GM12878 (cell line): ENCODE measurements around the gene NHLRC3. TPM values are rescaled to one million over a fixed set of nuclear protein-coding genes. Genes with fewer than 3 reads are reported as not detected.

Source experiments
- BACH1 ChIP-seq: fragments of 450-650 bp; IDR thresholded peaks from 2 replicates; pipeline ENCODE4 v1.6.1; 2017; ENCODE audit warnings: mild to moderate bottlenecking, borderline replicate concordance
- EP300 ChIP-seq, 2 experiments: fragments of 150-350 bp in 1 of 2; IDR thresholded peaks; 2 replicates each; pipeline ENCODE4 v1.6.1; 2011 to 2012; ENCODE audit warnings: low read depth in 2 of 2, low read length in 2 of 2, borderline replicate concordance in 1 of 2, improper control_type of control experiment in 1 of 2, inconsistent platforms in 1 of 2; ENCODE audit not compliant: control insufficient read depth in 1 of 2
- LARP7 ChIP-seq: fragments of 450-650 bp; IDR thresholded peaks from 2 replicates; pipeline ENCODE4 v1.6.1; 2017; ENCODE audit warnings: mild to moderate bottlenecking
- MTA3 ChIP-seq: IDR thresholded peaks from 2 replicates; pipeline ENCODE4 v1.6.1; 2012; ENCODE audit warnings: low read length, inconsistent platforms, borderline replicate concordance
- MYB ChIP-seq: fragments of 150-350 bp; IDR thresholded peaks from 2 replicates; pipeline ENCODE4 v1.6.1; 2014; ENCODE audit warnings: mild to moderate bottlenecking, low read depth, low read length, borderline replicate concordance
- NFXL1 ChIP-seq: fragments of 450-650 bp; IDR thresholded peaks from 2 replicates; pipeline ENCODE4 v1.6.1; 2017; ENCODE audit warnings: antibody characterized with exemption, mild to moderate bottlenecking, borderline replicate concordance
- RAD51 ChIP-seq: fragments of 450-650 bp; IDR thresholded peaks from 2 replicates; pipeline ENCODE4 v1.6.1; 2016; ENCODE audit warnings: moderate library complexity, mild to moderate bottlenecking, inconsistent platforms
- SIN3A ChIP-seq: IDR thresholded peaks from 2 replicates; pipeline ENCODE4 v1.6.1; 2012; ENCODE audit warnings: low read depth, low read length, improper control_type of control experiment
- TCF12 ChIP-seq: IDR thresholded peaks from 2 replicates; pipeline ENCODE4 v1.6.1; 2011; ENCODE audit warnings: low read depth, mild to moderate bottlenecking, low read length
- polyA plus RNA-seq, 11 experiments: library from polyadenylated mRNA; depleted of rRNA in 4 of 11; unstranded in 6 of 11; stranded (reverse) in 5 of 11; fragments of >200 nt; fragmentation: Nextera tagmentation in 4 of 11; fragmentation: Illumina TruSeq in 1 of 11; extraction: Ambion mirVana in 4 of 11; extraction: Trizol in 1 of 11; gene quantifications; 1 replicate in 1 of 11; 2 replicates in 10 of 11; pipeline versions ENCODE4 v1.2.1 to v1.2.3, GENCODE V29; 2011 to 2016; ENCODE audit warnings: inconsistent platforms in 2 of 11, missing spikeins in 2 of 11, low read depth in 1 of 11
- total RNA-seq, 4 experiments: library from RNA; depleted of rRNA in 3 of 4; stranded (reverse); fragments of >200 nt in 3 of 4; fragmentation: Illumina TruSeq in 1 of 4; extraction: Trizol in 1 of 4; gene quantifications; 2 replicates each; pipeline versions ENCODE4 v1.2.1 to v1.2.3, GENCODE V29; 2013 to 2021
- TF ChIP-seq, protein P1 (sequence below): IDR thresholded peaks from 2 replicates; pipeline ENCODE4 v1.6.1; 2011; ENCODE audit warnings: borderline replicate concordance, low read depth, mild to moderate bottlenecking, moderate library complexity, low read length; ENCODE audit not compliant: insufficient read depth, poor library complexity, severe bottlenecking
- TF ChIP-seq, protein P2 (sequence below): IDR thresholded peaks from 2 replicates; pipeline ENCODE4 v1.6.1; 2011; ENCODE audit warnings: mild to moderate bottlenecking, low read depth, low read length, moderate library complexity; ENCODE audit not compliant: insufficient replicate concordance
- TF ChIP-seq, protein P3 (sequence below): fragments of 450-650 bp; IDR thresholded peaks from 2 replicates; pipeline ENCODE4 v1.6.1; 2017; ENCODE audit warnings: mild to moderate bottlenecking

NHLRC3 gene
- total and polyA plus RNA-seq, 10 of the 15 experiments (the other 5 are each of a cell fraction or from before 2014, with no cell fraction given): 8.3 to 38.0 (median 18.9) TPM

DNA sequence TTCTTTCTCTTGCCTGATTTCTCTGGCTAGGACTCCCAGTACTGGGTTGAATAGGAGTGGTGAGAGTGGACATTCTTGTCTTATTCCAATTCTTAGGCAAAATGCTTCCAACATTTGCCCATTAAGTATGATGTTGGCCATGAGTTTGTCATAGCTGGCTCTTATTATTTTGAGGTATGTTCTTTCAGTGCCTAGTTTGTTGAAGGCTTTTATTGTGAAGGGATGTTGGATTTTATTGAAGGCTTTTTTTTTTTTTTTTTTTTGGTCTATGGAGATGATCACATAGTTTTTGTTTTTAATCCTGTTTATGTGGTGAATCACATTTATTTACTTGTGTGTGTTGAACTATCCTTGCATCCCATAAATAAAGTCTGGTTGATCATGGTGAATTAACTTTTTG, 19.8 kb downstream of the NHLRC3 start (continued):
- TF ChIP-seq MYB: no peak
- TF ChIP-seq, protein P1, sequence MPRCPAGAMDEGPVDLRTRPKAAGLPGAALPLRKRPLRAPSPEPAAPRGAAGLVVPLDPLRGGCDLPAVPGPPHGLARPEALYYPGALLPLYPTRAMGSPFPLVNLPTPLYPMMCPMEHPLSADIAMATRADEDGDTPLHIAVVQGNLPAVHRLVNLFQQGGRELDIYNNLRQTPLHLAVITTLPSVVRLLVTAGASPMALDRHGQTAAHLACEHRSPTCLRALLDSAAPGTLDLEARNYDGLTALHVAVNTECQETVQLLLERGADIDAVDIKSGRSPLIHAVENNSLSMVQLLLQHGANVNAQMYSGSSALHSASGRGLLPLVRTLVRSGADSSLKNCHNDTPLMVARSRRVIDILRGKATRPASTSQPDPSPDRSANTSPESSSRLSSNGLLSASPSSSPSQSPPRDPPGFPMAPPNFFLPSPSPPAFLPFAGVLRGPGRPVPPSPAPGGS: no peak
- no peak for TF ChIP-seq NFXL1
- no peak for TF ChIP-seq MTA3
- no peak for TF ChIP-seq TCF12
- TF ChIP-seq, protein P2, sequence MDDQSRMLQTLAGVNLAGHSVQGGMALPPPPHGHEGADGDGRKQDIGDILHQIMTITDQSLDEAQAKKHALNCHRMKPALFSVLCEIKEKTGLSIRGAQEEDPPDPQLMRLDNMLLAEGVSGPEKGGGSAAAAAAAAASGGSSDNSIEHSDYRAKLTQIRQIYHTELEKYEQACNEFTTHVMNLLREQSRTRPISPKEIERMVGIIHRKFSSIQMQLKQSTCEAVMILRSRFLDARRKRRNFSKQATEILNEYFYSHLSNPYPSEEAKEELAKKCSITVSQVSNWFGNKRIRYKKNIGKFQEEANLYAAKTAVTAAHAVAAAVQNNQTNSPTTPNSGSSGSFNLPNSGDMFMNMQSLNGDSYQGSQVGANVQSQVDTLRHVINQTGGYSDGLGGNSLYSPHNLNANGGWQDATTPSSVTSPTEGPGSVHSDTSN: no peak
- TF ChIP-seq, protein P3, sequence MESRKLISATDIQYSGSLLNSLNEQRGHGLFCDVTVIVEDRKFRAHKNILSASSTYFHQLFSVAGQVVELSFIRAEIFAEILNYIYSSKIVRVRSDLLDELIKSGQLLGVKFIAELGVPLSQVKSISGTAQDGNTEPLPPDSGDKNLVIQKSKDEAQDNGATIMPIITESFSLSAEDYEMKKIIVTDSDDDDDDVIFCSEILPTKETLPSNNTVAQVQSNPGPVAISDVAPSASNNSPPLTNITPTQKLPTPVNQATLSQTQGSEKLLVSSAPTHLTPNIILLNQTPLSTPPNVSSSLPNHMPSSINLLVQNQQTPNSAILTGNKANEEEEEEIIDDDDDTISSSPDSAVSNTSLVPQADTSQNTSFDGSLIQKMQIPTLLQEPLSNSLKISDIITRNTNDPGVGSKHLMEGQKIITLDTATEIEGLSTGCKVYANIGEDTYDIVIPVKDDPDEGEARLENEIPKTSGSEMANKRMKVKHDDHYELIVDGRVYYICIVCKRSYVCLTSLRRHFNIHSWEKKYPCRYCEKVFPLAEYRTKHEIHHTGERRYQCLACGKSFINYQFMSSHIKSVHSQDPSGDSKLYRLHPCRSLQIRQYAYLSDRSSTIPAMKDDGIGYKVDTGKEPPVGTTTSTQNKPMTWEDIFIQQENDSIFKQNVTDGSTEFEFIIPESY: no peak
- TF ChIP-seq LARP7: no peak
- TF ChIP-seq EP300 (IDR thresholded peaks at IDR 0.05; ENCODE audit: borderline replicate concordance in 1 of 2, control insufficient read depth in 1 of 2, low read depth in 2 of 2, low read length in 2 of 2): no peak
- TF ChIP-seq RAD51: no peak
- no peak for TF ChIP-seq BACH1
- no peak for TF ChIP-seq SIN3A
